ENCODE measurements around the gene C1S.

- TF ChIP-seq, protein P1, sequence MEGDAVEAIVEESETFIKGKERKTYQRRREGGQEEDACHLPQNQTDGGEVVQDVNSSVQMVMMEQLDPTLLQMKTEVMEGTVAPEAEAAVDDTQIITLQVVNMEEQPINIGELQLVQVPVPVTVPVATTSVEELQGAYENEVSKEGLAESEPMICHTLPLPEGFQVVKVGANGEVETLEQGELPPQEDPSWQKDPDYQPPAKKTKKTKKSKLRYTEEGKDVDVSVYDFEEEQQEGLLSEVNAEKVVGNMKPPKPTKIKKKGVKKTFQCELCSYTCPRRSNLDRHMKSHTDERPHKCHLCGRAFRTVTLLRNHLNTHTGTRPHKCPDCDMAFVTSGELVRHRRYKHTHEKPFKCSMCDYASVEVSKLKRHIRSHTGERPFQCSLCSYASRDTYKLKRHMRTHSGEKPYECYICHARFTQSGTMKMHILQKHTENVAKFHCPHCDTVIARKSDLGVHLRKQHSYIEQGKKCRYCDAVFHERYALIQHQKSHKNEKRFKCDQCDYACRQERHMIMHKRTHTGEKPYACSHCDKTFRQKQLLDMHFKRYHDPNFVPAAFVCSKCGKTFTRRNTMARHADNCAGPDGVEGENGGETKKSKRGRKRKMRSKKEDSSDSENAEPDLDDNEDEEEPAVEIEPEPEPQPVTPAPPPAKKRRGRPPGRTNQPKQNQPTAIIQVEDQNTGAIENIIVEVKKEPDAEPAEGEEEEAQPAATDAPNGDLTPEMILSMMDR (IDR thresholded peaks at IDR 0.05 in 4 of 5, conservative IDR thresholded peaks at IDR 0.05 in 1 of 5) = no peak
- no peak for TF ChIP-seq POLR2A (IDR thresholded peaks at IDR 0.05)
Observed at GRCh38 chr12:7116916-7117315, 56.4 kb downstream of the C1S start.

Measured in gastrocnemius medialis (tissue), 4 donors.